ELR (cell line): ENCODE data around the gene SOX15.

Source experiments
- DNase-seq: peaks from one replicate; pipeline ENCODE4 v3.0.0-alpha.2; 2015; ENCODE audit warnings: low read depth

The SOX15 gene

DNA sequence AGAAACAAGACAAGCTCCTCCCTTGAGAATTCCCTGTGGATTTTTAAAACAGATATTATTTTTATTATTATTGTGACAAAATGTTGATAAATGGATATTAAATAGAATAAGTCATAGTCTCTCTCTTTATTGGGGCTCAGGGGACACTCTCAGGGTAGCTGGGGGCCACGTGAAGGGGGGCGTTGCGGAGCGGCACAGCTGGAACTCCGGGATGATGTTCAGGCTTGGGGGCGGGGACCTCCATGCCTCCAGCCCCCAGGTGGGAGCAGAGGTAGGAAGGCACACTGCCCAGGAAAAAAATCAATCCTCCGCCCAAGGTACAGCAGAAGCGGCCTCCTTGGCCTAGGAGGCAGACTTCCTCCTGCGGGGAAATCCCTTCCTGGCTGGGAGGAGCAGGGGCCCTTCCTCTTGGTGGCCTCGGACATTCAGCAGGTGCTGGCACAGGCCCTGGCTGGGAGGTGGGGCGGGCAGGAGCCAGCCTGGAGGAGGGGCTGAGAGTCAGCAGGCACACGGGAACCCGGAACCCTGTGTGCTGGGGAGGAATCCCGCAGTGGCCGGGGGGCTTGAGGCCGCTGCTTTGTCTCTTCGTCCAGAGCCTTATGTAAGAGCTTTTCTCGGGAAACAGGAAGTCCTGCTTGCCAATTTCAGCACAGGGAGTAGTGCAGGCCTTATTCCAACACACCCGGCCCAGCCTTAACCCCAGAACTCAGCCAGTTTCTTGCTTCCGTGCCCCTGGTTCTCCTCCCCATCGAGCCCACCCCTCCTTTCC, 31.9 kb downstream of the SOX15 start:
- peak; percentile 45 for DNase-seq

DNA sequence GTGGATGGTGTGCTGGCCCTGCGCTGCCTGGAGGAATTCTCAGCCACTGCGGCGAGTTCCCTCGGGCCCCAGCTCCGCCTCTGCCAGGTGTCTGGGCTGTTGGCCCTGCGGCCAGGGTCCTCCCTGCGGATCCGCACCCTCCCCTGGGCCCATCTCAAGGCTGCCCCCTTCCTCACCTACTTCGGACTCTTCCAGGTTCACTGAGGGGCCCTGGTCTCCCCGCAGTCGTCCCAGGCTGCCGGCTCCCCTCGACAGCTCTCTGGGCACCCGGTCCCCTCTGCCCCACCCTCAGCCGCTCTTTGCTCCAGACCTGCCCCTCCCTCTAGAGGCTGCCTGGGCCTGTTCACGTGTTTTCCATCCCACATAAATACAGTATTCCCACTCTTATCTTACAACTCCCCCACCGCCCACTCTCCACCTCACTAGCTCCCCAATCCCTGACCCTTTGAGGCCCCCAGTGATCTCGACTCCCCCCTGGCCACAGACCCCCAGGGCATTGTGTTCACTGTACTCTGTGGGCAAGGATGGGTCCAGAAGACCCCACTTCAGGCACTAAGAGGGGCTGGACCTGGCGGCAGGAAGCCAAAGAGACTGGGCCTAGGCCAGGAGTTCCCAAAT, 32.6 kb downstream of the SOX15 start:
- DNase-seq: no peak

DNA sequence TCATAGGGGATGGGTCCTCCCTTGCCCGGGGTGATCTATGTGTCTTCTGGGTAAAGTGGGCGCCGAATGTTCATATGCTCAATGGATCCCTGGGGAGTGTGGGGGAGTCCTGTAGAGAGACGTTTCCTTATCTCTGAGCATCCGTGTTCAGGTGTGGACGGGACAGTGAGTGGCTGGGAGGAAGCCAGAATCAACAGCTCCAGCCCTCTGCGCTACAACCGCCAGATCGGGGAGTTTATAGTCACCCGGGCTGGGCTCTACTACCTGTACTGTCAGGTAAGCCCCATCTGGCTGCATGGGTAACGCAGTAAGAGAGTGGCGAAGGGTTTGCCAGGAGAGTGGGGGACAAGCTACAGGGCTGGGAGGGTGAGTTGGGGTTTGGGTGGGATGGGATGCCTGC, 33.3 kb downstream of the SOX15 start:
- no peak for DNase-seq

DNA sequence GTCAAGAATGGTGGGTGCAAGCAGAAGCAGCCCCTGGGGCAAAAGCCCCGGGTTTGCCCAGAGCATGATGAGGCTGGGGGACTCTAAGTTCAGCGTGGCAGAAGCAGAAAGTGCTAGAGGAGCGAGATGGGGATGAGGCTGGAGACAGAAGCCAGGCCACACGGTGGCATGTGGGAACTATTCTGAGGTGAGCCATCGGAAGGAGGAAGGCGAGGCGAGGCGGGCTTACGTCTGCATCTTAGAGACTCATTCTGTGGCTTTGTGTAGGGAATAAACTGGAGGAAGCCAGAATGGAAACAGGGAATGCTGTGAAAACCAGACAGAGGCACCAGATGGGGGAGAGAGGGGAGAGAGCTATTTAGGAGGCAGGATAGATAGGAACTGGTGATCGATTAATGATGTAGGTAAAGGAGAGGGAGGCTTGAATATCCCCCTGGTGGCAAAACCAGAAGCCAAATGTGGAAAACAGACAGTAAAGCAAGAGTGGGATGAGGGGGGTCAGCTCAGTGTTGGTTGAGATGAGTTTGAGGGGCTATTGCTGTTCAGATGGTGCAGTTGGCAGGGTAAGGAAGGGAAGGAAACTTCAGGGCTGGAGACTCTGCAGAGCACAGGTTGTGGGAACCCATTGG, 34.5 kb downstream of the SOX15 start:
- DNase-seq: no peak

DNA sequence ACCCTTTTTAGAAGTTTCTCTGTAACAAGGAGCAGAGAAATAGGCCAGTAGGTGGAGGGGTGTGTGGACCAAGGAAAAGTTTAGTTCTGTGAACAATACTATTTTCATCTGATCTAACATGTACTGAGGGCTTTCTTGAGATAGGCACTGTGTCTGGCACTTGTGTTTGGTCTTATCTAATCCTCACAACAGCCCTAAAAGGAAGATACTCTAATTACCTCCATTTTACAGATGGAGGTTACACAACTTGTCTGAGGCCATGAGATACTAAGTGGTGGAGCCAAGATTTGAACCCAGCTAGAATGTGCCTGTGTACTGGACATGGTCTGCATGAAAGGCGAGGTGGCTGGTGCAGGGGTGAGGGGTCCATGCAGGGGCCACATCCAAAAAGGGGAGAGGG, 36.5 kb downstream of the SOX15 start:
- DNase-seq: no peak

DNA sequence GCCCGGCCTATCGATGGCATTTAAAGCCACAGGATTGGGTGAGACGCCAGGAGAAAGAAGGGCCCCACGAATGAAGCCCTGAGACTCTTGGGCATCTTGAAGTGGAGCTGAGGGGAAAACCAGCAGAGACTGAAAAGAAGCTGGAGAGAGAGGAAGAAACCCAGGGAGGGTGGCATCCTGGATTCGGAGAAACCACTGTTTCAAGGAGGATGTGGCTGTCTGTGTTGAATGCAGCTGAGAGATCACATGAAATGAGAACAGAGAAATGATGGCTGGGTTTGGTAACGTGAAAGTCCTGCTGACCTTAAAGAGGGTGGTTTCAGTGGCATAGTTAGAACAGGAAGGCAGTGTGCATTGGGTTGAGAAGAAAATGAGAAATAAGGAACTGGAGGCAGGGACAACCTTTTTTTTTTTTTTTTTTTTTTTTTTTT, 37.3 kb downstream of the SOX15 start:
- DNase-seq: no peak

DNA sequence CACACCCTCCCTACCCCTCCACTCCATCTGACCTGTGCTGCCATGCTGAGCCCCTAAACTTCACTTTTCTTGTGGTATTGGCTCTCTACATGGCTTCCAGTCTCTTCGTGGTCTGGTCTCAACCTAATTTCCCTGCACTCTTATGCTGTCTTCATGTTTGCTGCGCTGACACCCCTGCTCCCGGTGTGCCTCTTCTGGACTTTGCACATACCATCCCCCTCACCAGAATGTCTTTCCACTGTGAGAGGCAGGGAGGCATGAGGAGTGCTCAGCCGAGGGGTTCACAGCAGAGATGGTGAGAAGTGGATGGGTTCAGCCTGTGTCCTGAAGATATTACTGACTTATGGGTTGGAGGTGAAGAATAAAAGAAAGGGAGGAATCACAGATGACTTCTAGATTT, 38.5 kb downstream of the SOX15 start:
- no peak for DNase-seq

DNA sequence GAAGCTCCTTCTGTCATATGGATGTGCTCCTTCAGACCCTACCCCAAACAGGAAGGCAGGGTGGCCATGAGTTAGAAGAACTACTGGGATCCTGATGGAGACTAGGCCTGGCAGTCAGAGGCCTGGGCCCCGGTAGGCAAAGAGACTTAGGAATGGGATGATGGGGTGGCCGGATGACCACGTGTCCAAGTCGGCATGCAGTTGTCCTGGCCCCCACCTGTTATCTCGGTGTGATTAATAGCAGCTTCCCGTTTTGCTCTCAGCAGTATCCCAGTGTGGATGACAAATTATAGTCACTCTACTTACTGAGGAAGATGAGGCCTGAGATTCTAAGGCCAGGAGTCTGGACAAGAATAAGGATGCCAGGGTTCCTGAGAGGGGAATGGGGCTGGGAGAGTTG, 39.5 kb downstream of the SOX15 start:
- DNase-seq: no peak

DNA sequence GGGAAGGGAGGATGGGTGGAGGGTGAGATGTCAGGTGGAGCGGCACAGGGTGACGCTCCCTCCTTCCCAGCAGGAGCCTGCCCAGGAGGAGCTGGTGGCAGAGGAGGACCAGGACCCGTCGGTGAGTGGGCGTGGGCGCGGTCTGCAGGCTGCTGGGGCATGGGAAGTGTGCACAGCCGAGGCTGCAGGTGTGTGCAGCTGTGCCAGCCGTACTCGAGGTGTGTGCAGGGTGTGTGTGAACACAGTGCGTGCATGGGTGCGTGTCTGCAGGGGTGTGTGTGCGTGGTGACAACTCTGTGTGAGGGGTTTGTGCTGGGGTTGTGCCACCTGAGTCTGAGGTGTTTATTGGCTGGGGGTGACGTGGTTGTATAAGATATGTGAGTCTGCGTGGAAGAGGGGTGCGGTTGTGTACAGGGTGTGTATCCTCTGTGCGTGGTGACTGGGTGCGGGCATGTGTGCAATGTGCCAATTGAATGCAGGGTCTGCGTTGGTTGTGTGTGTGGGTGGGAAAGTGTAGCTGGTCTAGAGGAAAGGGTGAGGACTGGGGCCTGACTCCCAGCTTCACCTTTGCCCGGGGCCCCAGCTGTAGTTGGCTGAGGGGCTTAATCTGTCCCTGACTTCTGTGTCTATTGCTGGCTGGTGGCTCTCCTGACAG, 40.4 kb downstream of the SOX15 start:
- DNase-seq: no peak

DNA sequence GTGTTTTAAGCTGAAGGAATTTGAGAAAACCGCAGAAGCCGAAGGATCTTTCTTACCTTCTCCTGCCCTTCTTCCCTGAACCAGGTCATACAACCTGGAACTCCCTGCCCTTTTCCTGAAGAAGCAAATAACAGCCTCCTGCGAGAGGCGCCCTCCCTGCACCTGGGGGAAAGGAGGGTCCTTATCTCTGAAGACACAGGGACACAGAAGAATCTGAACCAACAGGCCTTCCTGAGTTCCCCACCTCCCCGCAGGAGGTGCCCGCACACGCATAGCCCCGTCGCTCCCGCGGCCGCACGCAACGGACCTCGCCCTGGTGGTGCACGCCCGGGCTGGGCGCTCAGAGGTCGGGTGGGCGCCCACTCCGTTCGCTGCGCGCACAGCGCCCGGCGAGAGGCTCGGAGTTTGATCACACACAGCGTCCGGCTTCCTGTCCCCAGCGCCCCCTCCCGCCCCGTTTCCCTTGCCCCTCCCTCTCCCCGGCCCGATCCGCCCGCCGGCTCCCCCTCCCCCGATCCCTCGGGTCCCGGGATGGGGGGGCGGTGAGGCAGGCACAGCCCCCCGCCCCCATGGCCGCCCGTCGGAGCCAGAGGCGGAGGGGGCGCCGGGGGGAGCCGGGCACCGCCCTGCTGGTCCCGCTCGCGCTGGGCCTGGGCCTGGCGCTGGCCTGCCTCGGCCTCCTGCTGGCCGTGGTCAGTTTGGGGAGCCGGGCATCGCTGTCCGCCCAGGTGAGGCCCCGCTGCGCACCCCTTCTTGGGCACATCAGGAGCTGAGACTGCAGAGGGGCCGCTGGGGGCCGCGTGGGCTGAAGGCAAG, 41.1 kb downstream of the SOX15 start, which contains the start of gene TNFSF12:
Gene TNFSF12 (plus strand): TSS at position 474 of the 816 bp plus-strand sequence. CDS start 96 bp downstream, at position 570.
- DNase-seq: peak; percentile 62

DNA sequence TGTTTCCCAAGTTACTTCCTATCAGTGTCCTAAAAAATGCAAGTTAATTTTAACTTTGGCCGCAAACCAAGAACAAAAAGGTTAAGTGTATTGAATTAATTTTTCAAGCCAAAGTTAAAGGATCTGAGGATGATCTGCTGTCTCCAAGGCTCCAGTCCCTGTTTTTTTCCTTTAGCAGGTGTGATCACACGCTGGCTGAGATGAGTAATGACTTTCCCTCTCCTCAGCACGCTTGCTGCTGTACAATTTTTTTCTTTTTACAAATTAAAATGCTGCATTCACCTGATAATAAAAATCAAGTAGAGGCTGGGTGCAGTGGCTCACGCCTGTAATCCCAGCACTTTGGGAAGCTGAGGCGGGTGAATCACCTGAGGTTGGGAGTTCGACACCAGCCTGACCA, 45.0 kb downstream of the SOX15 start:
- no peak for DNase-seq

DNA sequence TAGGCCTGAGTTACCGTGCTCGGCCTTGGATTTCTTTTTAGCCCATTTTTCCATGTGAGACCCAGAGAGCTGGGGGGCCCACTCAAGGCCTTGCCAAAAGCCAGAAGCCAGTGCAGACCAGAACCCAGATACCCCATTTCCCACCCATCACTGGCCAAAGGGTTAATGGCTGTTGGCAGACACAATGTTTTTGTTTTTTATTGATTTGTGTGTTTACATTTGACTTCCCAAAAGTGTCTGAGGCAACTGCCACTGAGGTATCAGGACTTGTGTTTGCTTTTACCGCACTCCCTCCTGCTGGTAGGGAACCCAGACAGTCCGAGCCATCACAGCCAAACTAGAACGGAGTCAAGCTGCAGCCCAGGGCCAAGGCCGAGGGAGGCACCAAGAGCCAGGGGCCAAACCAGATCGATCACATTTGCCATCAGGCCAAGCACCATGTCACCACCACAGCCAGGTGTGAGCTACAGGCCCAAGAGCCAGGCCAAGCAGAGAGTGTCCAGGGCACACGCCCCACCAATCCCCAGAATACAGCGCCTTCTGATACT, 48.7 kb downstream of the SOX15 start:
- no peak for DNase-seq

DNA sequence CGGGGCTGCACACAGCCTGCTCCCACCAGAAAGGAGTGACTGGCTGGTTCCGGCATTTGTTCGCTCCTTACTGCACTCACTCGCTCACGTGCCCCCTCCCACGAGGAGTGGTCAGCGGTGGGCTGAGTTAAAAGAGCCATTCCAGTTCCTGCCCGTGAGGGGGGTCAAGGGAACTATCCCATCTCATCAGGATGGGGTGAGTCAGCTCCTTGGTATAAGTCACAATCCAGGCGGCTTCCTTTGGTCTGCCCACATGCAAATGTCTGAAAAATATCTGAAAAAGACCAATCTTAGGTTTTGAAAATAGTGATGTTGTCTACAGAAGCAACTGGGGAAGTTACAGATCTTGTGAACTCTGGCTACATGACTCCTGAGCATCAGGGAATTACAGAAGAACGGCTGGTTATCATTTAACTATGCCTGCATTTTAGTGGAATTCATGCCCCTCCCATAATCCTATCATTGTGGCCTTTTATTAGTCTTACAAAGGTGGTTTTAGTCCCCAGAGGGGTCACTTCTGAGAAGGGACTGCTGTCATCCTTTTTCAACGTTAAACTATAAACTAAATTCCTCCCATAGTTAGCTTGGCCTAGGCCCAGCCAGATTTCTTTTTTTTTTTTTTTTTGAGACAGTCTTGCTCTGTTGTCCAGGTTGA, 50.9 kb downstream of the SOX15 start:
- DNase-seq: peak; percentile 66
